Measurements from ENCODE around the gene TNKS1BP1.

TNKS1BP1 gene

GRCh38 chr11:57320719-57321387, 3.9 kb downstream of the TNKS1BP1 start:
- H3K4me3 ChIP-seq (ENCODE audit: control insufficient read depth, low read depth, low read length) = peak overlapping the region; percentile 67
- TF ChIP-seq, protein P1, sequence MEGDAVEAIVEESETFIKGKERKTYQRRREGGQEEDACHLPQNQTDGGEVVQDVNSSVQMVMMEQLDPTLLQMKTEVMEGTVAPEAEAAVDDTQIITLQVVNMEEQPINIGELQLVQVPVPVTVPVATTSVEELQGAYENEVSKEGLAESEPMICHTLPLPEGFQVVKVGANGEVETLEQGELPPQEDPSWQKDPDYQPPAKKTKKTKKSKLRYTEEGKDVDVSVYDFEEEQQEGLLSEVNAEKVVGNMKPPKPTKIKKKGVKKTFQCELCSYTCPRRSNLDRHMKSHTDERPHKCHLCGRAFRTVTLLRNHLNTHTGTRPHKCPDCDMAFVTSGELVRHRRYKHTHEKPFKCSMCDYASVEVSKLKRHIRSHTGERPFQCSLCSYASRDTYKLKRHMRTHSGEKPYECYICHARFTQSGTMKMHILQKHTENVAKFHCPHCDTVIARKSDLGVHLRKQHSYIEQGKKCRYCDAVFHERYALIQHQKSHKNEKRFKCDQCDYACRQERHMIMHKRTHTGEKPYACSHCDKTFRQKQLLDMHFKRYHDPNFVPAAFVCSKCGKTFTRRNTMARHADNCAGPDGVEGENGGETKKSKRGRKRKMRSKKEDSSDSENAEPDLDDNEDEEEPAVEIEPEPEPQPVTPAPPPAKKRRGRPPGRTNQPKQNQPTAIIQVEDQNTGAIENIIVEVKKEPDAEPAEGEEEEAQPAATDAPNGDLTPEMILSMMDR (conservative IDR thresholded peaks at IDR 0.05; ENCODE audit: control insufficient read depth, insufficient read depth, low read depth, low read length) = no peak
- DNase-seq (ENCODE audit: low read depth) = no peak

- no peak for DNase-seq (ENCODE audit: low read depth)
- TF ChIP-seq, protein P1 (conservative IDR thresholded peaks at IDR 0.05; ENCODE audit: control insufficient read depth, insufficient read depth, low read depth, low read length) = no peak
- peak overlapping the region; percentile 15 for H3K4me3 ChIP-seq (ENCODE audit: control insufficient read depth, low read depth, low read length)
Measured at GRCh38 chr11:57320067-57320718, 4.6 kb downstream of the TNKS1BP1 start.

DNA sequence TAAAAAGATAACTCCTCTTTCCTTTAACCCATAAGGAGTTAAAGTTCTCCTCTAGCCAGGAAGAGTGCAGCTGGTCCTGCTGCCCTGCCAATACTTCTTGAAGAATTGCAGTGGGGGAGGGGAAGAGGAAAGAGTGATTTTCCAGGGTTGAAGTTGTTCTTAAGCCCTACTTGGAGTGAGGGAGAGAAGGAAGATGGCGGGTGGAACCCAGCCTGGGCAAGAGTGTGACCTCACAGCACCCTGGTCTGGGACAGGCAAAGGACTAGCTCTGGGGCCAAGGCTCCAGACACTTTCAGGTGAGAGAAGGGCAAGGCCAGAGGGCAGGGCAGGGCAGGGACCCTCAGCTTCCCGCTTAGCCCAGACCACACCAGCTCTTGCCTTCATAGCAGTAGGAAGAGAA, 6.6 kb downstream of the TNKS1BP1 start:
- no peak overlapping the region for H3K4me3 ChIP-seq (ENCODE audit: control insufficient read depth, low read depth, low read length)

GRCh38 chr11:57316017-57316416, 8.7 kb downstream of the TNKS1BP1 start:
- H3K4me3 ChIP-seq (ENCODE audit: control insufficient read depth, low read depth, low read length) = no peak overlapping the region
- DNase-seq (ENCODE audit: low read depth) = peak; percentile 37
- TF ChIP-seq, protein P1 (conservative IDR thresholded peaks at IDR 0.05; ENCODE audit: control insufficient read depth, insufficient read depth, low read depth, low read length) = no peak

More for the DNA sequence above, 6.6 kb downstream of the TNKS1BP1 start:
- TF ChIP-seq, protein P1 (conservative IDR thresholded peaks at IDR 0.05; ENCODE audit: control insufficient read depth, insufficient read depth, low read depth, low read length) = no peak
- peak; percentile 61 for DNase-seq (ENCODE audit: low read depth)

DNA sequence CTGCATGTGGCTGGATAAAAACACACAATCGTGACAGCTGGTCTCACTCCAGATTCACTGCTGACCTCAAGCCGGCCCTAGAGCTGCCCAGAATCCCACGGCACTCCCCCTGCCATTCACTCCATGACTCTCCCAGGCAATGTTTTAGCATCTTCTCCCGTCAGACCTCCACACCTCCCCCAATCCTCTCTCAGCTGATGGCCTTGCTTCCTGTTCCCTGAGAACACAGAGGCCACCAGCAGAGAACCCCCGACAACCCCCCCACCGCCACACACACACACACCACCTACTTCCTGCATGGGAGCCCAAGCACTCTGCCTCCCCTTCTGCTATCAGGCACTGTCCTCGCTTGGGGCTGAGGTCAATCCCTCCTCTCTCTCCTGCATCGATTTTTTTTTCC, 9.3 kb downstream of the TNKS1BP1 start:
- DNase-seq (ENCODE audit: low read depth) = peak; percentile 65
- H3K4me3 ChIP-seq (ENCODE audit: control insufficient read depth, low read depth, low read length) = no peak overlapping the region
- TF ChIP-seq, protein P1 (conservative IDR thresholded peaks at IDR 0.05; ENCODE audit: control insufficient read depth, insufficient read depth, low read depth, low read length) = no peak

DNA sequence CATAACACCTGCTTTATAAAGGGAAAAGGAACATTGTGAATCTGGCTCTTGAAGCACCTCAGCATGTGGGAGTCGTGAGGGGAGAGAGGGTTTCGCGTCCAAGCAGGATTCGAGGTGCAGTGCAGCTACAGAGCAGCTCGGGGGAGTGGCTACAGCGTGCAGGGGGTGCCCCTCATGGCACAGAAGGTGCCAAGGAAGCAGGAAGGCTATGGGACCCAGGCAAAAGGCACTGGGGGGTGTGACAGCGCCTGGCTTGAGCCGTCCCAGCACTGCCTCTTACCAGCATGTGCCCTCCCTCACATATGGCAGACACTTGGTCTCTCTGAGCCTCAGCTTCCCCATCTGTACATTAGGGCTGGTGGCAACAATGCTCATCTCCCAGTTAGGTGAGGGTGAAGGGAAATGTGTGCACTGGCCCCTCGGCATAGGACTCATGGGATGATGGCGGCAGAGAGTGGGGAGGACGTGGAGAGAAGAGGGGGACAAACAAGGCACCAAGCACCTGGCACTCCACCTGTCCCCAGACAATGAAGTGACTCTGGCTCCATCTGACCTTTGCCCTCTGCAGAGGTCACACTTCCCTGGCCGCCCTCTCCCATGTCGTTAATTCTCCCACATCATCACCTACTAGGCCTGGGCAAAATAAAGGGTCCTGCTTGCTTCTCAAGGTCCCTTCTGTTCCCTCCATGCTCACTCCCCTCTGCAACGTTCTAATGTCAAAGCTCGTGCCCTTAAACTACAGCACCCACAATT, 10.4 kb downstream of the TNKS1BP1 start:
- TF ChIP-seq, protein P1 (conservative IDR thresholded peaks at IDR 0.05; ENCODE audit: control insufficient read depth, insufficient read depth, low read depth, low read length) = no peak
- no peak for DNase-seq (ENCODE audit: low read depth)
- H3K4me3 ChIP-seq (ENCODE audit: control insufficient read depth, low read depth, low read length) = no peak overlapping the region

Measured in fibroblast of mammary gland (primary cell).